B cell (primary cell): Measurements from ENCODE around the gene EML5. TPM values are rescaled to one million over a fixed set of nuclear protein-coding genes. Genes with fewer than 3 reads are reported as not detected.
A peak's percentile ranks its signal among the peaks of the same experiment; 100 is the strongest.
"Not testable (repeated sequence)": the region's sequence is repeated elsewhere in the genome, so short reads cannot be mapped to it uniquely, and the experiment has no call there.

Experiments used
- ATAC-seq: fragments of 200-7000 bp; cut with Tn5 transposase; one replicate; pipeline ENCODE4 v1.10.0; 2021; ENCODE audit warnings: low read depth, mild to moderate bottlenecking, moderate number of reproducible peaks, moderate library complexity
- CTCF ChIA-PET: fragments of 350-600 bp; sonication (Branson Sonifier 250); formaldehyde crosslinking; loops from one replicate; lab custom pipeline; 2021; ENCODE audit warnings: antibody characterized with exemption, inconsistent platforms; lab: Charles Lee
- POLR2A ChIA-PET: fragments of 350-600 bp; sonication (Branson Sonifier 250); formaldehyde crosslinking; loops from one replicate; lab custom pipeline; 2021; ENCODE audit warnings: antibody characterized with exemption; lab: Charles Lee
- DNase-seq: peaks from one replicate; pipeline ENCODE4 v3.0.0; 2013
- H2AFZ ChIP-seq: 2 replicates; pipeline ENCODE4 v1.6.1; 2012; ENCODE audit warnings: mild to moderate bottlenecking, low read depth, low read length; ENCODE audit not compliant: insufficient read depth, poor library complexity, severe bottlenecking
- H3K27ac ChIP-seq, 2 donors: 1 replicate in 1 of 2; 2 replicates in 1 of 2; pipeline ENCODE4 v1.5.1; 2012 to 2013; ENCODE audit warnings: low read length in 2 of 2, mild to moderate bottlenecking in 2 of 2, moderate library complexity in 1 of 2
- H3K27me3 ChIP-seq, 4 experiments: fragments of 200-600 bp in 1 of 4; sonication (generic) in 1 of 4; replicated peaks in 1 of 4; 1 replicate in 2 of 4; 2 replicates in 2 of 4; pipeline versions ENCODE4 v1.6.1 to v1.7.0; 2013 to 2016; ENCODE audit warnings: low read length in 3 of 4, mild to moderate bottlenecking in 2 of 4, mixed read lengths in 1 of 4, moderate library complexity in 1 of 4; ENCODE audit not compliant: insufficient read depth in 4 of 4, control insufficient read depth in 3 of 4; ENCODE audit errors: control extremely low read depth in 1 of 4
- H3K36me3 ChIP-seq, 2 experiments: replicated peaks in 1 of 2; 1 replicate in 1 of 2; 2 replicates in 1 of 2; pipeline versions ENCODE4 v1.6.1 to v1.7.1; 2013; ENCODE audit warnings: low read length in 1 of 2; ENCODE audit not compliant: insufficient read depth in 2 of 2, control insufficient read depth in 1 of 2; ENCODE audit errors: control extremely low read depth in 1 of 2, extremely low read depth in 1 of 2
- H3K4me1 ChIP-seq, 2 donors: fragments of 200-600 bp in 1 of 2; sonication (generic) in 1 of 2; 1 replicate in 1 of 2; 2 replicates in 1 of 2; pipeline versions ENCODE4 v1.5.1 to v1.6.1; 2013 to 2017; ENCODE audit warnings: low read length in 2 of 2; ENCODE audit not compliant: control insufficient read depth in 2 of 2, insufficient read depth in 2 of 2
- H3K4me2 ChIP-seq: replicated peaks from 2 replicates; pipeline ENCODE3; 2012; ENCODE audit warnings: mild to moderate bottlenecking, low read depth, low read length; ENCODE audit not compliant: poor library complexity, severe bottlenecking
- H3K4me3 ChIP-seq, 5 experiments: fragments of 200-600 bp in 1 of 5; sonication (generic) in 1 of 5; 1 replicate in 3 of 5; 2 replicates in 2 of 5; pipeline versions ENCODE4 v1.5.1 to v1.7.0; 2011 to 2016; ENCODE audit warnings: low read length in 4 of 5, mild to moderate bottlenecking in 4 of 5, low read depth in 2 of 5, control low read depth in 1 of 5, moderate library complexity in 1 of 5; ENCODE audit not compliant: insufficient read depth in 1 of 5; ENCODE audit errors: control extremely low read depth in 1 of 5, extremely low read depth in 1 of 5
- H3K79me2 ChIP-seq: fragments of 200-600 bp; sonication (generic); one replicate; pipeline ENCODE4 v1.6.0; 2016; ENCODE audit warnings: low read length; ENCODE audit not compliant: control insufficient read depth, insufficient read depth
- H3K9ac ChIP-seq: fragments of 200-600 bp; sonication (generic); 2 replicates; pipeline ENCODE4 v1.6.1; 2017; ENCODE audit warnings: mild to moderate bottlenecking, low read length, moderate library complexity
- H3K9me3 ChIP-seq, 3 donors: one replicate each; pipeline versions ENCODE4 v1.6.1 to v1.7.1; 2013; ENCODE audit warnings: low read length in 2 of 3; ENCODE audit not compliant: control insufficient read depth in 2 of 3, insufficient read depth in 1 of 3; ENCODE audit errors: control extremely low read depth in 1 of 3
- H4K20me1 ChIP-seq: 2 replicates; pipeline ENCODE4 v1.6.0; 2012; ENCODE audit warnings: mild to moderate bottlenecking, low read length; ENCODE audit not compliant: insufficient read depth, control insufficient read depth, poor library complexity, severe bottlenecking
- H3K27ac Mint-ChIP-seq: one replicate; pipeline ENCODE4 v1.8.0; 2021; ENCODE audit warnings: mixed read lengths
- H3K27me3 Mint-ChIP-seq: one replicate; pipeline ENCODE4 v1.8.0; 2021; ENCODE audit warnings: mixed read lengths
- H3K4me1 Mint-ChIP-seq: one replicate; pipeline ENCODE4 v1.8.0; 2021; ENCODE audit warnings: mixed read lengths
- H3K4me3 Mint-ChIP-seq: one replicate; pipeline ENCODE4 v1.8.0; 2021; ENCODE audit warnings: mixed read lengths
- H3K9me3 Mint-ChIP-seq: one replicate; pipeline ENCODE4 v1.8.0; 2022; ENCODE audit warnings: mixed read lengths; ENCODE audit not compliant: insufficient read depth
- CTCF ChIP-seq: fragments of 200-600 bp; IDR thresholded peaks from one replicate; pipeline ENCODE4 v1.8.0; 2022; ENCODE audit warnings: antibody characterized with exemption, mild to moderate bottlenecking
- EZH2 ChIP-seq: IDR thresholded peaks from 2 replicates; pipeline ENCODE4 v1.6.1; 2012; ENCODE audit warnings: borderline replicate concordance, low read depth, mild to moderate bottlenecking, moderate library complexity, low read length; ENCODE audit not compliant: insufficient read depth, poor library complexity, severe bottlenecking
- WGBS: methylation state at CpG from one replicate; pipeline ENCODE4 v1.1.5; 2013; ENCODE audit warnings: missing lambda C conversion rate; ENCODE audit not compliant: insufficient coverage; 5-methylcytosine and 5-hydroxymethylcytosine counted together
- intact Hi-C: fragments of 100-400 bp; cut with micrococcal nuclease; formaldehyde crosslinking; loops from one replicate; pipeline ENCODE4 v1.10.0; 2022
- polyA plus RNA-seq: library from polyadenylated mRNA; depleted of rRNA; stranded (reverse); fragments of >200 nt; gene quantifications from 2 replicates; pipeline ENCODE4 v1.2.3, GENCODE V29; 2012
- total RNA-seq, 2 donors: library from RNA; stranded (reverse); fragments of 120-200 nt in 1 of 2; gene quantifications; 1 replicate in 1 of 2; 2 replicates in 1 of 2; pipeline versions ENCODE4 v1.2.3 to v1.2.4, GENCODE V29; 2013 to 2022

The EML5 gene
- total and polyA plus RNA-seq, 2 donors (not counting 1 experiment from before 2014, with no cell fraction given) = 1.7 to 6.9 TPM

GRCh38 chr14:88790501-88791251 is 2.1 kb downstream of the EML5 start:
- no peak for ATAC-seq
- CTCF ChIA-PET = interaction anchor here (2.0 kb wide), 1 partner anchor 123 kb away, joined by 7 read pairs; no protein-coding TSS in a partner anchor

GRCh38 chr14:88789573-88789972 is 3.2 kb downstream of the EML5 start:
- CTCF ChIA-PET = interaction anchor here (0.6 to 1.4 kb wide), 2 partner anchors 37 to 235 kb away, joined by 3 to 5 read pairs; no protein-coding TSS in a partner anchor
- H3K4me3 ChIP-seq, H2AFZ ChIP-seq, H3K9ac ChIP-seq, H3K27me3 ChIP-seq, H4K20me1 ChIP-seq, DNase-seq, H3K9me3 ChIP-seq, H3K36me3 ChIP-seq, H3K27ac ChIP-seq, H3K9me3 Mint-ChIP-seq, H3K4me2 ChIP-seq, POLR2A ChIA-PET, intact Hi-C loops, H3K4me3 Mint-ChIP-seq, H3K27ac Mint-ChIP-seq, ATAC-seq, H3K27me3 Mint-ChIP-seq: not testable (repeated sequence)
- H3K4me1 Mint-ChIP-seq = peaks cover 19% of the 10 kb centered on the region
- peaks cover 8 to 14% of the 10 kb centered on the region in 2 donors for H3K4me1 ChIP-seq
- peaks cover 10% of the 10 kb centered on the region for H3K79me2 ChIP-seq

More at GRCh38 chr14:88790501-88791251, 2.1 kb downstream of the EML5 start:
- WGBS = no CpG with 5 or more reads among the region's 5 CpGs
- no peaks in the 10 kb centered on the region for H3K36me3 ChIP-seq
- no peaks in the 10 kb centered on the region for H4K20me1 ChIP-seq
- peak overlapping the region; percentile 92 for H3K4me3 Mint-ChIP-seq
- TF ChIP-seq CTCF = no peak
- no peak for TF ChIP-seq EZH2
- H3K27ac Mint-ChIP-seq = no peak overlapping the region
- H3K9me3 ChIP-seq = no peaks in the 10 kb centered on the region
- no peak overlapping the region for H3K9ac ChIP-seq
- H3K4me1 Mint-ChIP-seq = peaks cover 19% of the 10 kb centered on the region
- peaks cover 0 to 4% (median 2%) of the 10 kb centered on the region in 4 experiments for H3K27me3 ChIP-seq
- no peak overlapping the region for H3K27ac ChIP-seq
- no peak overlapping the region for H2AFZ ChIP-seq
- no peak overlapping the region for H3K4me3 ChIP-seq
- POLR2A ChIA-PET = no interaction called here
- no peak for DNase-seq
- no peaks in the 10 kb centered on the region for H3K27me3 Mint-ChIP-seq
- peaks cover 10% of the 10 kb centered on the region for H3K79me2 ChIP-seq
- no peaks in the 10 kb centered on the region for H3K9me3 Mint-ChIP-seq
- H3K4me2 ChIP-seq = no peak overlapping the region
- intact Hi-C loops = loop anchor here (10.0 kb wide), 2 partner anchors 786 to 1164 kb away; partner anchors contain the start of genes EFCAB11, GPR65 and TDP1
- peaks cover 8 to 14% of the 10 kb centered on the region in 2 donors for H3K4me1 ChIP-seq
